ENCODE data around the gene EIF4E2.

DNA sequence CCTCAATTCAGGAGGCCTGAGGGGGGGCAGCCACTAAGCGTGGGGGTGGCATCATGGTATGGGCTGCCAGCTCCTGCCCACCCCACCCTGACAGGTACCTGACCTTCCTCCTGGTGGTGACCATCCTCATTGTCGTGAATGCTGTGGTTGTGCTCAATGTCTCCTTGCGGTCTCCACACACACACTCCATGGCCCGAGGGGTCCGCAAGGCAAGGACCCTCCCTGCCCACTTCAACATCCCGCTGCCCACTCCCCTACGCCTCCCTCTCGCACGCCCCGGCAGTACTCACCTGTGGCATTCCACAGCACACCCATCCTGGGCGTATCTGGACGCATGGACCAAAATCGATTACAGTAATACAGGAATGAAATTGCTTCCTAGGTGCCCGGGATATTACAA is 7.0 kb upstream of the EIF4E2 start:
- TF ChIP-seq, protein P1, sequence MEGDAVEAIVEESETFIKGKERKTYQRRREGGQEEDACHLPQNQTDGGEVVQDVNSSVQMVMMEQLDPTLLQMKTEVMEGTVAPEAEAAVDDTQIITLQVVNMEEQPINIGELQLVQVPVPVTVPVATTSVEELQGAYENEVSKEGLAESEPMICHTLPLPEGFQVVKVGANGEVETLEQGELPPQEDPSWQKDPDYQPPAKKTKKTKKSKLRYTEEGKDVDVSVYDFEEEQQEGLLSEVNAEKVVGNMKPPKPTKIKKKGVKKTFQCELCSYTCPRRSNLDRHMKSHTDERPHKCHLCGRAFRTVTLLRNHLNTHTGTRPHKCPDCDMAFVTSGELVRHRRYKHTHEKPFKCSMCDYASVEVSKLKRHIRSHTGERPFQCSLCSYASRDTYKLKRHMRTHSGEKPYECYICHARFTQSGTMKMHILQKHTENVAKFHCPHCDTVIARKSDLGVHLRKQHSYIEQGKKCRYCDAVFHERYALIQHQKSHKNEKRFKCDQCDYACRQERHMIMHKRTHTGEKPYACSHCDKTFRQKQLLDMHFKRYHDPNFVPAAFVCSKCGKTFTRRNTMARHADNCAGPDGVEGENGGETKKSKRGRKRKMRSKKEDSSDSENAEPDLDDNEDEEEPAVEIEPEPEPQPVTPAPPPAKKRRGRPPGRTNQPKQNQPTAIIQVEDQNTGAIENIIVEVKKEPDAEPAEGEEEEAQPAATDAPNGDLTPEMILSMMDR (CRISPR knock-in tag; IDR thresholded peaks at IDR 0.05) = no peak
- TF ChIP-seq ZNF850 (CRISPR knock-in tag; conservative IDR thresholded peaks at IDR 0.05) (no peak), RAD51 (IDR thresholded peaks at IDR 0.05; ENCODE audit: borderline replicate concordance) (no peak), ZNF552 (CRISPR knock-in tag; IDR thresholded peaks at IDR 0.05; ENCODE audit: borderline replicate concordance) (no peak), SMC3 (IDR thresholded peaks at IDR 0.05; ENCODE audit: low read length) (no peak), NKX3-1 (CRISPR knock-in tag; IDR thresholded peaks at IDR 0.05) (no peak), CEBPB (IDR thresholded peaks at IDR 0.05; ENCODE audit: borderline replicate concordance, low read depth, low read length) (no peak), ZNF720 (CRISPR knock-in tag; IDR thresholded peaks at IDR 0.05) (no peak), IKZF4 (CRISPR knock-in tag; IDR thresholded peaks at IDR 0.05; ENCODE audit: borderline replicate concordance, low read depth, not compliant biosample characterization) (no peak), SIN3A (IDR thresholded peaks at IDR 0.05; ENCODE audit: borderline replicate concordance, low read depth, low read length) (no peak)
- TF ChIP-seq, protein P2, sequence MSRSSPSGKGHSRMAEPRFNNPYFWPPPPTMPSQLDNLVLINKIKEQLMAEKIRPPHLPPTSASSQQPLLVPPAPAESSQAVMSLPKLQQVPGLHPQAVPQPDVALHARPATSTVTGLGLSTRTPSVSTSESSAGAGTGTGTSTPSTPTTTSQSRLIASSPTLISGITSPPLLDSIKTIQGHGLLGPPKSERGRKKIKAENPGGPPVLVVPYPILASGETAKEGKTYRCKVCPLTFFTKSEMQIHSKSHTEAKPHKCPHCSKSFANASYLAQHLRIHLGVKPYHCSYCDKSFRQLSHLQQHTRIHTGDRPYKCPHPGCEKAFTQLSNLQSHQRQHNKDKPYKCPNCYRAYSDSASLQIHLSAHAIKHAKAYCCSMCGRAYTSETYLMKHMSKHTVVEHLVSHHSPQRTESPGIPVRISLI (CRISPR knock-in tag; IDR thresholded peaks at IDR 0.05; ENCODE audit: borderline replicate concordance) = no peak

Measured in HepG2 (cell line).